Gastrocnemius medialis (tissue), 4 donors: ENCODE results near the gene RACGAP1.

Experiments used
- CTCF ChIP-seq, 5 experiments: fragments of 450-650 bp in 3 of 5; fragments of 200-600 bp in 2 of 5; sonication (generic) in 2 of 5; IDR thresholded peaks in 4 of 5; conservative IDR thresholded peaks in 1 of 5; 1 replicate in 4 of 5; 2 replicates in 1 of 5; pipeline ENCODE4 v1.5.1; 2016 to 2019; ENCODE audit warnings: antibody characterized with exemption in 5 of 5, mild to moderate bottlenecking in 3 of 5, moderate library complexity in 3 of 5
- POLR2A ChIP-seq, 2 donors: fragments of 450-650 bp; IDR thresholded peaks; one replicate each; pipeline ENCODE4 v1.6.1; 2017; ENCODE audit warnings: antibody characterized with exemption in 2 of 2, mild to moderate bottlenecking in 2 of 2, moderate library complexity in 2 of 2

DNA sequence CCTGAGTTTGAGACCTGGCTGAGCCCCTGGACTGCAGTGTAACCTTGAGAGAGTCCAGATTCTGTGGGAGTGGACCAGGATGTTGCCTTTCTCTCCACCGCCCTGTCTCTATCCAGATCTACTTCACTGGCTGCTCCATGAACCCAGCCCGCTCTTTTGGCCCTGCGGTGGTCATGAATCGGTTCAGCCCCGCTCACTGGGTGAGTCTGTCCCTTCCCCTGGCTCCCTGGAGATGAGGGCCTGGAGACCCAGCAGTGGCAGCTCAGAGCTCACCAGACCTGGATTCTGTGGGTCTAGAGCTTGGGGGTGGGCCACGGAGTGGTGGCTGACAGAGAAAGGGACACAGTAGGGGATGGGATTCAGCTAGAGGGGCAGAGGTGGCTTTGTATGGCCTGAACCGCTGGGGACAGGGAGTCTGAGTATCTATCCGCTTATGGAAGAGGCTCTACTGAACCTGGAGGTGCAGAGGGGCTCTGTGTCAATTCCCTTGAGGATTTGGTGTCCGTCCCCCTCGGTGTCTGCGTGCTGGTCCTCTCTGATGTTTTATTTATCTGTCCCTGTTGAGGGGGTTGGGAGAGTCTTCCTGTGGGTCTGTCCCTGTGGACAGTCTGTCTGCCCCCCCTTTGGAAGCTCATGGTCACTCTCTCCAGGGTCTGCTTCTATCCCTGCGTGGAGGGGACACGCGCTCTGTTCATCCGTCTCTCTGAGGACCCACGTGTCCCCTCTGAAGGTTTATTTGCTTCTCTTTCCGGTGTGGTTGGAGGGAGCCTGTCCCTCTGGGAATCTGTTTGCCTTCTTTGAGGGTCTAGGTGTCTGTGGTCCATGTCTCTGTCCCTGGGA, 61.1 kb downstream of the RACGAP1 start:
- no peak for TF ChIP-seq POLR2A (IDR thresholded peaks at IDR 0.05)
- no peak for TF ChIP-seq CTCF (IDR thresholded peaks at IDR 0.05 in 4 of 5, conservative IDR thresholded peaks at IDR 0.05 in 1 of 5)
